IMR-90 (cell line): ENCODE measurements around the gene TK2.

Experiments used
- CEBPB ChIP-seq: IDR thresholded peaks from 2 replicates; pipeline ENCODE4 v1.6.1; 2012; ENCODE audit warnings: low read depth, low read length, improper control_type of control experiment
- CHD1 ChIP-seq: IDR thresholded peaks from 2 replicates; pipeline ENCODE4 v1.6.1; 2012; ENCODE audit warnings: low read depth, low read length, improper control_type of control experiment
- FOS ChIP-seq: fragments of 150-350 bp; IDR thresholded peaks from 2 replicates; pipeline ENCODE4 v1.6.1; 2016; ENCODE audit warnings: low read depth, low read length
- MAFK ChIP-seq: IDR thresholded peaks from 2 replicates; pipeline ENCODE4 v1.6.1; 2012; ENCODE audit warnings: low read depth, low read length, improper control_type of control experiment
- NFE2L2 ChIP-seq: fragments of 150-350 bp; IDR thresholded peaks from 2 replicates; pipeline ENCODE4 v1.6.1; 2016; ENCODE audit warnings: low read depth, mild to moderate bottlenecking, low read length
- POLR2A ChIP-seq: IDR thresholded peaks from 2 replicates; pipeline ENCODE4 v1.6.1; 2012; ENCODE audit warnings: mild to moderate bottlenecking, low read depth, low read length
- RCOR1 ChIP-seq: IDR thresholded peaks from 2 replicates; pipeline ENCODE4 v1.6.1; 2012; ENCODE audit warnings: mild to moderate bottlenecking, low read length, improper control_type of control experiment; ENCODE audit not compliant: insufficient replicate concordance
- SMC3 ChIP-seq: fragments of 150-350 bp; IDR thresholded peaks from 2 replicates; pipeline ENCODE4 v1.6.1; 2016; ENCODE audit warnings: low read depth, mild to moderate bottlenecking, antibody characterized with exemption, low read length, moderate library complexity
- TF ChIP-seq, protein P1 (sequence below): fragments of 150-350 bp; IDR thresholded peaks from 2 replicates; pipeline ENCODE4 v1.6.1; 2017; ENCODE audit warnings: mild to moderate bottlenecking, antibody characterized with exemption, low read length, low read depth
- TF ChIP-seq, protein P2 (sequence below): conservative IDR thresholded peaks from 2 replicates; pipeline ENCODE4 v1.5.1; 2012; ENCODE audit warnings: mild to moderate bottlenecking, low read depth, low read length, improper control_type of control experiment

DNA sequence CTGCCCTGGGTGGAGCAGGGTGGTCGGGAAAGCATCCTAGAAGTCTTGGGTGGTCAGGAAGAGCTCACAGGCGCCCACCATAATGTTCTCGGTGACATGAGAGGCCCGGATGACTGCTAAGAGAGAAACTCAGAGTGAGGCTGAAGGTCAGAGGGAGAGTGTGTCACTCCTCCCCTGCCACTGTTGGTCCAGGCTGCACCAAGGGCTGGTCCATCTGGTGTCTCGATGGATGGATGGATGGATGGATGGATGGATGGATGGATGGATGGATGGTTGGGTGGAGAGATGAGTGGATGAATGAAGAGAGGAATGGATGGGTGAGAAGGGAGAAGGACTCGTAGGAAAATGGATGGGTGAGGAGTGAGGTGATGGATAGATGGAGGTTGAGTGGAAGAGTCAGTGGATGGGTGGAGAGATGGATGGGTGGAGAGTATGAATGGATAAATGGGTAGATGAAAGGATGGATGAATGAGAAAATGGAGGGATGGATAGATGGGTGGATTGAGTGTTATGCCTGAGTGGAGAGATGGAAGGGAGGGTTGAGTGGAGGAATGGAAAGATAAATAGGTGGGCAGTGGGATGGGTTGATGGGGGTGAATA is 79.9 kb downstream of the TK2 start:
- TF ChIP-seq POLR2A: no peak
- TF ChIP-seq, protein P1, sequence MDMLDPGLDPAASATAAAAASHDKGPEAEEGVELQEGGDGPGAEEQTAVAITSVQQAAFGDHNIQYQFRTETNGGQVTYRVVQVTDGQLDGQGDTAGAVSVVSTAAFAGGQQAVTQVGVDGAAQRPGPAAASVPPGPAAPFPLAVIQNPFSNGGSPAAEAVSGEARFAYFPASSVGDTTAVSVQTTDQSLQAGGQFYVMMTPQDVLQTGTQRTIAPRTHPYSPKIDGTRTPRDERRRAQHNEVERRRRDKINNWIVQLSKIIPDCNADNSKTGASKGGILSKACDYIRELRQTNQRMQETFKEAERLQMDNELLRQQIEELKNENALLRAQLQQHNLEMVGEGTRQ: no peak
- TF ChIP-seq, protein P2, sequence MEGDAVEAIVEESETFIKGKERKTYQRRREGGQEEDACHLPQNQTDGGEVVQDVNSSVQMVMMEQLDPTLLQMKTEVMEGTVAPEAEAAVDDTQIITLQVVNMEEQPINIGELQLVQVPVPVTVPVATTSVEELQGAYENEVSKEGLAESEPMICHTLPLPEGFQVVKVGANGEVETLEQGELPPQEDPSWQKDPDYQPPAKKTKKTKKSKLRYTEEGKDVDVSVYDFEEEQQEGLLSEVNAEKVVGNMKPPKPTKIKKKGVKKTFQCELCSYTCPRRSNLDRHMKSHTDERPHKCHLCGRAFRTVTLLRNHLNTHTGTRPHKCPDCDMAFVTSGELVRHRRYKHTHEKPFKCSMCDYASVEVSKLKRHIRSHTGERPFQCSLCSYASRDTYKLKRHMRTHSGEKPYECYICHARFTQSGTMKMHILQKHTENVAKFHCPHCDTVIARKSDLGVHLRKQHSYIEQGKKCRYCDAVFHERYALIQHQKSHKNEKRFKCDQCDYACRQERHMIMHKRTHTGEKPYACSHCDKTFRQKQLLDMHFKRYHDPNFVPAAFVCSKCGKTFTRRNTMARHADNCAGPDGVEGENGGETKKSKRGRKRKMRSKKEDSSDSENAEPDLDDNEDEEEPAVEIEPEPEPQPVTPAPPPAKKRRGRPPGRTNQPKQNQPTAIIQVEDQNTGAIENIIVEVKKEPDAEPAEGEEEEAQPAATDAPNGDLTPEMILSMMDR: no peak
- TF ChIP-seq FOS: no peak
- TF ChIP-seq RCOR1: no peak
- TF ChIP-seq CEBPB: no peak
- no peak for TF ChIP-seq CHD1
- no peak for TF ChIP-seq SMC3
- no peak for TF ChIP-seq NFE2L2
- TF ChIP-seq MAFK: no peak
